Nephron progenitor cell (in vitro differentiated cells): ENCODE measurements around the gene PON1.

Experiments used
- DNase-seq: peaks from one replicate; pipeline ENCODE4 v3.0.0; 2021
- H3K27ac Mint-ChIP-seq: 2 replicates; pipeline ENCODE4 v1.8.0; 2021; ENCODE audit warnings: mild to moderate bottlenecking, moderate library complexity, mixed read lengths
- H3K27me3 Mint-ChIP-seq: 2 replicates; pipeline ENCODE4 v1.8.0; 2021; ENCODE audit warnings: mild to moderate bottlenecking, low read depth, mixed read lengths; ENCODE audit not compliant: poor library complexity
- H3K36me3 Mint-ChIP-seq: 2 replicates; pipeline ENCODE4 v1.8.0; 2021; ENCODE audit warnings: low read depth, mixed read lengths
- H3K4me1 Mint-ChIP-seq: 2 replicates; pipeline ENCODE4 v1.8.0; 2021; ENCODE audit warnings: mixed read lengths
- H3K4me3 Mint-ChIP-seq: 2 replicates; pipeline ENCODE4 v1.8.0; 2021; ENCODE audit warnings: mild to moderate bottlenecking, moderate library complexity, mixed read lengths
- H3K9me3 Mint-ChIP-seq: 2 replicates; pipeline ENCODE4 v1.8.0; 2021; ENCODE audit warnings: mild to moderate bottlenecking, moderate library complexity, mixed read lengths
- CTCF ChIP-seq: fragments of 200-600 bp; sonication (generic); IDR thresholded peaks from 2 replicates; pipeline ENCODE4 v1.5.0; 2021; ENCODE audit warnings: antibody characterized with exemption

Gene PON1

GRCh38 chr7:95324431-95324830 lies at the start of gene PON1:
PON1 (minus strand) TSS chr7:95324532; CDS start chr7:95324475, 57 bp downstream.
- DNase-seq = peak; percentile 44
- Mint-ChIP-seq H3K9me3 (peaks cover 3% of the 10 kb centered on the region), H3K27ac (no peak within 1 kb of the TSS), H3K27me3 (peaks cover 30% of the 10 kb centered on the region), H3K4me3 (peak within 1 kb of the TSS; percentile 44), H3K4me1 (no peaks in the 10 kb centered on the region), H3K36me3 (no peaks in the 10 kb centered on the region)
- no peak for TF ChIP-seq CTCF

- H3K27me3 Mint-ChIP-seq = peaks cover 4% of the 10 kb centered on the region
- no peaks in the 10 kb centered on the region for H3K4me1 Mint-ChIP-seq
- peaks cover 15% of the 10 kb centered on the region for H3K36me3 Mint-ChIP-seq
- peaks cover 22% of the 10 kb centered on the region for H3K9me3 Mint-ChIP-seq
- DNase-seq = no peak
- H3K4me3 Mint-ChIP-seq = no peak overlapping the region
- H3K27ac Mint-ChIP-seq = no peak overlapping the region
- TF ChIP-seq CTCF = no peak
Measured at GRCh38 chr7:95373323-95373722, 49.0 kb upstream of the PON1 start.

GRCh38 chr7:95368235-95368634 lies 43.9 kb upstream of the PON1 start:
- peaks cover 3% of the 10 kb centered on the region for H3K9me3 Mint-ChIP-seq
- H3K36me3 Mint-ChIP-seq = no peaks in the 10 kb centered on the region
- H3K27me3 Mint-ChIP-seq = peaks cover 3% of the 10 kb centered on the region

GRCh38 chr7:95367606-95368005 lies 43.3 kb upstream of the PON1 start:
- Mint-ChIP-seq H3K4me3 (no peak overlapping the region), H3K27ac (no peak overlapping the region), H3K27me3 (peaks cover 3% of the 10 kb centered on the region), H3K36me3 (no peaks in the 10 kb centered on the region), H3K9me3 (peaks cover 3% of the 10 kb centered on the region), H3K4me1 (peaks cover 14% of the 10 kb centered on the region)
- no peak for TF ChIP-seq CTCF
- no peak for DNase-seq

More at GRCh38 chr7:95368235-95368634, 43.9 kb upstream of the PON1 start:
- no peak for DNase-seq
- Mint-ChIP-seq H3K4me3 (no peak overlapping the region), H3K27ac (no peak overlapping the region), H3K4me1 (peaks cover 13% of the 10 kb centered on the region)
- no peak for TF ChIP-seq CTCF

- Mint-ChIP-seq H3K27ac (no peak overlapping the region), H3K9me3 (peaks cover 3% of the 10 kb centered on the region), H3K4me3 (no peak overlapping the region), H3K27me3 (peaks cover 3% of the 10 kb centered on the region), H3K4me1 (peaks cover 14% of the 10 kb centered on the region), H3K36me3 (no peaks in the 10 kb centered on the region)
- DNase-seq = no peak
- TF ChIP-seq CTCF = no peak
Measured at GRCh38 chr7:95365151-95365550, 40.8 kb upstream of the PON1 start.

- H3K4me1 Mint-ChIP-seq = no peaks in the 10 kb centered on the region
- TF ChIP-seq CTCF = no peak
- no peaks in the 10 kb centered on the region for H3K36me3 Mint-ChIP-seq
- no peak overlapping the region for H3K4me3 Mint-ChIP-seq
- H3K27me3 Mint-ChIP-seq = no peaks in the 10 kb centered on the region
- no peak overlapping the region for H3K27ac Mint-ChIP-seq
- no peak for DNase-seq
- H3K9me3 Mint-ChIP-seq = peaks cover 20% of the 10 kb centered on the region
Measured at GRCh38 chr7:95357623-95358022, 33.3 kb upstream of the PON1 start.
